Cerebellar nuclear complex (tissue), 1 donor: ENCODE data around the gene RNU5D-1.

Experiments used
- DNase-seq, 2 experiments: peaks; one replicate each; lab custom pipeline; 2025; lab: John Stamatoyannopoulos, UW

Gene RNU5D-1

DNA sequence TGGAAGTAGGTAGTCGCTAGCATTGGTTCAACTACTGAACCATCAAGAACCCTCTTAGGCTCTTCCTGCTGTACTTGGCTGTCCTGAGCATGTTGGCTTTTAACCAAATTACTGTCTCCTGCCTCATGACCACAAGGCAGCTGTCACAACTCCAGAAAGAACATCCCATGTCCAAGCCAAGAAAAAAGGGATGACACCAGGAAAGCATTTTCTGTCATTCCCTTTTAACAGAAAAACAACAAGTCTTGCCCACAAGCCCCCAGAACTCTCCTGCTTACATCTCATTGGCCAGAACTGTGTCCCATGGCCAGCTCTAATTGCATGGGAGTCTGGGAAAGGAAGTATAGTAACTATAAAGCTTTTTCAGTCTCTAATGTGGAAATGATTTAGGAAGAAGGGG is 2.4 kb upstream of the RNU5D-1 start:
- DNase-seq: no peak

DNA sequence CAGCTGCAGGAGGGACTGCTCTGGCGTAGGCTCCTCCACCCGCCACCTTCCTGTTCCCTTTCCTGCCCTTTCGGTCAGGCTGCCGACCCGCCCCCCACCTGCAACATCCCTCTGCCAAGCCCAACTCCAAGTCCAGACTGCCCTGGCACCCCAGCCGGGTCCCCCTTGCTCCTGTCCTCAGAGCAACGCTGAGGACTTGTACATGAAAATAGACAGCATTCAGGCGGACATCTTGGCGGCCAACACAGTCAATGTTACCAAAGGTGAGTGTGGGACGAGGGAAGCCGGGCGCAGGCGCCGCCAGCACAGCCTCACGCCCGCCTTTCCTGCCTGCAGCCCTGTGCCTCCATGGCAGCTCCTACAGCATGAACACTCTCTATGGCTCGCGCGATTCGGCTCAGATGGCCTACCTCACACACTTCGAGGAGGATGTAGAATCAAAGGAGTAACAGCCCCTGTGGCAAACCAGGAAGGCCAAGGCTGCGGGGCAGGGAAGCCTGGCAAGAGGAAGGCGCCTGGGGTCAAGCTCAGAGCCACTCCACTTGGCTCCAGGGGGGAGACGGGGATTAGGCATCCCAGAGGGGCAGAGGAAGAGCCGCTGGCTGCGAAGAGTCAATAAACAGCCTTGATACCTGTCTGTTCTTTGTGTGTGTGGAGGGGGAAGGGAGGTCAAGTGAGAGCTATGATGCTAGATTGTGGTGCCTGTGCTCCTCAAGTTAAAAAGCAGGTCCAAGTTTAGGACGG is 5.8 kb downstream of the RNU5D-1 start:
- no peak for DNase-seq

DNA sequence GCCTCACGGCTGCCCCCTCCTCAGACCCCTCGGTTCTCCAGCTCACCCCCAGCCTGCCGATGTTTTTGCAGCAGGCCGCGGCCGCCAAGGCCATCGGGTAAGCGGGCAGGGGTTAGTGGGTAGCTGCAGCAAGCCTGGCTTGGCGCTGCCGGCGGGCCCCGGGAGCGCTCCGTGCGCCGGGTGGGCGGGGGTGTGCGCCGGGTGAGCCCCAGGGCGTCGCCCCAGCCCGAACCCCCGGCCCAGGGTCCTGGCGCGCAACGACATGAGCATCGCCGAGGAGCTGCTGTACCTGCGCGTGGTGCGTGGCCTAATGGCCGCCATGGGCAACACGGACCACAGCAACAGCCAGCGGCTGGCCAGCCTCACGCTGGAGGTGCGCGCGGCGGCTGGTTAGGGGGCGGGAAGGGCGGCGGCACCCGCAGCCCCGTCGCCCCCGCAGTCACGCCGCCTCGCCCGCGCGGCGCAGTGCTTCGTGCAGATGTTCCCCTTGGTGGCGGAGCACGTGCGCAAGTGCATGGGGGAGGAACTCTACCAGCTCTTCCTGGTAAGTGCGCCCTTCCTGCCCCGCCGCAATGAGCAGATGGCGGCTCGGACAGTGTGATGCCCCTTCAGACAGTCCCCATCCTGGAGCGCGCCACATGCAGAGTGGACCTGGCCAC is 6.5 kb downstream of the RNU5D-1 start:
- no peak for DNase-seq

DNA sequence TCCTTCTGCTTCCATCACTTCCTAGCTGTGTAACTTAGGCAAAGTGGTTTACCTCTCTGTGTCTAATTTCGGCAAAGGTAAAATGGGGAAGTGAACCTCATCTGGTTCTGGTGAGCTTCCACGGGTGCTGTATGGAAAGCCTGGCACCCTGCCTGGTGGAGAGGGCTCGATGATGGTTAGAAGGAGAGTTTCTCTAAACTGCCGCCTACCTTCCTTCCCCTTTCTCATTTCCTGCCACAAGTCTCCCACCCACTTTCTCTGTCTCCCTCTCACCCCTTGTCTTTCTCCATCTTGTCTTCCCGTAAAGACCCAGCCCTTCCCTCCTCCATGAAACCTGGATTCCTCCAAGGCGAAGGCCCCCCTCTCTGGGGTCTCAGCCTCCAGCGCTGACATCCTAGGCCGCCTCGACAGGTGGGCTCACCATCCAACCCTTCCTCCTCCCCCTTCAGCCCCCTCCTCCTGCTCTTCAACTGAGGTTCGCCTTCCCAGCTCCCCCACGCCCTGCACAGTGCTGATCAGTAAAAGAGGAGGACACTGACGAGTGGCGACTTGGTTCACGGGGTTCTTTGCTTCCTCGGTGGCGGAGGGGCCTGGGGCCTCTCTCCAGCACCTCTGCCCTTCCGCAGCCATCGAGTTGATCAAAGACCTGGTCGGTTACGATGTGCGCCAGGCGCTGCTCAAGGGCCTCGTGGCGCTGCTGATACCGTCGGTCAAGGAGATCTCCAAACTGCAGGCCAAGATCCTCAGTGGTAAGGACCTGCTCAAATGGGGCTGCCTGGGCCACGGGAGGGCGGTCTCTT is 7.3 kb downstream of the RNU5D-1 start:
- no peak for DNase-seq

DNA sequence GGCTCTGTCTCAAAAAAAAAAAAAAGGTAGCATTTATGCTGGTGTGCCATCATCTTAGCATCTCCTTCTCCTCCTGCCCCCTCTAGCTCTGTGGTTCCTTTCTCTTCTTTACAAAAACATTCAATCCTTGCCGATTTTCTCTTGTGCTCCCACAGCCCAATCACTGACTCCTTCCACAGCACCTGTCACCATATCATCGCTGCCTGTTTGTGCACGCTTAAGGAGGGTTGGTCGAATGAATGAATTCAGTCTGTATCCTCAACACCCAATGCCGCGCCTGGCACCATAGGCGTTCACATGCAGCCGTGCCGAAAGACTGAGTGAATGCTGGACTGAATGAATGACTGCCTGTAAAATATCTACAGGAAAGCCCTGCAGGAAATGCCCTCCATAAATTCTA is 7.9 kb downstream of the RNU5D-1 start:
- DNase-seq: no peak

DNA sequence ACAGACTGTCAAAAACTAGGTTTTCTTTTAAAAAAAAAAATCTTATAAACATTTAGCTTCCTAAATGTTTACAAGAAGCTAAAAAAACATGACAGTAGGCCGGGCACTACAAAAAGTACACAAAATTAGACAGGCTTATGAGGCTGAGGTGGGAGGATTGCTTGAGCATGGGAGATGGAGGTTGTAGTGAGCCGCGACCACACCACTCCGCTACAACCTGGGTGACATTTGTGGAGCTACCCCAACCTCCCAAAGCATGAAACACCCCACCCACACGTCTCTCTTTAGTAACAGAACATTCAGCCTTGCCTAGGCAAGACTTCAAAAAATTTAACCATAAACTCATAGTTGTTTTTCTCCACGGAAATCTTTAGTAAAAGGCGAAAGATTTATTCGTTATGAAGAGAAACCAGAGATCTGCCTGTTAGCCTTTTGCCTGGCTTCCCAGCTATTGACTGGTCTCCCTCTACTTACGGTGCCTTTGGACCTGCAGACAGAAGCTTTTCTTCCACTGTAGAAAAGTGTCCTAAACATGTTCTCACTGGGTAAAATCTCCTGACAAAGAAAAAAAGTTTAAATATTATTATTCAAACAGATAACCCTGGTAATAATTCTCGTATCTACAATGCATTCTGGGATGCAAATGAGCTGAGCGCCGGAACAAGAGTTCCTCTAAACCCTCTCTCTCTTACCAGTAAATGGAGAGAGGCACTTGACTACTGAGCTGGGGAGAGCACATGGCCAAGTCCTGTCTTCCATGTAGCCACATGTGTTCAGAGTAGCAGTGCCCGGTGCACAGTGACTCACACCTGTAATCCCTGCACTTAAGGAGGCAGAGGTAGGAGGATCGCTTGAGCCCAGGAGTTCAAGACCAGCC is 9.2 kb downstream of the RNU5D-1 start:
- DNase-seq: no peak

DNA sequence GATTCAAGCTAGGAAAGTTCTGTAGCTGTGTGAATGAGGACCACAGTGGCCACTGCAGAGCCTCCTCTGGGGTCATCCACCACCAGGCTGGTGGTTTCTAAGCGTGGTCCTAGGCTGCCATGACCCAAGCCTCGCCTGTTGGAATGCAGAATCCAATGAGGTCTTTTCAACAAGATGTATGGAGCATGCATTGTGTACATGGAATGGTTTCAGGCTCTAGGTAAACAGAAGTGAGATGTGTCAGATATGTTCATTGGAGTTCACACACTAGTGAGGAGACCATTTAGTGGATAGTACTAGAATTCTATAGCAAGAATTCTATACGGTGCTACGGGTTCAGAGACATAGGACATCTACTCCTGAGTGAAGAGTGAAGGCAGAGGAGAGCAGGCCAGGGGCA is 10.7 kb downstream of the RNU5D-1 start:
- DNase-seq: no peak

DNA sequence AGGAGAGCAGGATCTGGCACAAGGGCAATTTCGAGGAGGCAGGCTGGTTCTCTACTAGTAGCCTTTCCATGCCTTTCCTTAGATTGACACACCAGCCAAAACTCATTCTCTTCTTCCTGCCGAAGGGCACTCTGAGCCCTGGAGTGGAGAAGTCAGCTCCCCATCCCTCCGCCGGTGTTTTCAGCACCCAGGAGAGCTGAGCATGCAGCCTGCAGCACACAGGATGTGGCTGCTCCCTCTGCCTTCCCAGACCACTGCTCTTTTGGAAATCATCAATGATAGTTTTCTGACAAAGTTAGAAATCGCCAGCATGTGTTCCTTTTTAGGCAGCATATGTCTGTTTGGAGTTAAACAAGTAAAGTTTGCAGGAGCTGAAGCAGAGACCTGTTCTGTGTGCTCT is 11.7 kb downstream of the RNU5D-1 start:
- no peak for DNase-seq

DNA sequence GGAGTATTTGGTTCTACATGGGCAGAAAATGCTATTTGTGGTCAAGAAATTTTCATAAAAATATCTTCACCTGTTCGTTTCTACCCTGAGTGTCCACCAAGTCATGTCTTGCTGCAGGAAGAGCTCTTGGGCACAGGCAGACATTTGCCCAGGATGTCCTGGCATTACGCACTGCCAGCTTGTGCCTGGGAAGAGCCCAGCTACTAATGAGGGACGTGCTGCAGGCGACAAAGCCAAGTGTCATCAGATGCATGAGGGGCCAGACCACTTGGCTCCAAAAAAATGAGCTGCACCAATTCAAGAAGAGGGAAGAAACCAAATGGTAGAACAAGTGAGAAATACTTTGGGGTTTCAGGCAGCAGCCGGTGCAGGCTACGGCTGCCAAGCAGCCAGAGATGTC is 12.9 kb downstream of the RNU5D-1 start:
- no peak for DNase-seq

DNA sequence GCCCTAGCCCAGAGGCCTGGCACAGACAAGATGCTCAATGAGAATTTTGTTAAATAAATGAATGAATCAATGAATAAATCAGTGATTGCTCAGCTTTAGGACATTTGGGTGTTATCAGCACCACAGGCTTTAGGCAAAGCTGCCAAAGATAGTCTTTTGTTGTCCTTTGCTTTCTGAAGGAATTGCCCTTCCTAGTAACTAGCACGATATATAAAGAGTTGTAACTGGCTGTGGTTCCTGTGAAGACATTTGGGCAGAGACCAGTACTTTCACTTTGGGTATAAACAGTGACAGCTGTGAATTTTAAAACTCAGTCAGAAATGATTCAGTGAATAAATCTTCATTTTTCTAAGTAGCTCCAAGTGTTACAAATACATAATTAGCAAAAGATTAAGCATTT is 13.3 kb downstream of the RNU5D-1 start:
- no peak for DNase-seq

DNA sequence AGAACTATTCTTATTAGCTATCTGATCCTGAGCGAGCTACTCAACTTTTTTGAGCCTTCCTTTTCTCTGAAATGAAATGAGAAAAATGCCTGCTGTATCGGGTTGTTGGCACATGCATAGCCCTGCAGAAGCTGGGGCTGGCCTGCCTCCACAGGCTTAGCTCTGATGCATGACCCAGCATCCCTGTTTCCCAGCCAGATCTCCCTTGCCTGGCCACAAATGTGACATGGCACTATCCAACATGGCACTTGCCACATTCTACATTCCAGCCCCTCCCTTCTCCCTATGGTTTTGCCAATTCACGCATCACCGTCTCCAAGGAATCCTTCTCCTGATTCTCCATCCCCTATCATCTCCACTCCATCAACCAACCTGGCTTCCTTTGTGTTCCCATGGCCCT is 13.8 kb downstream of the RNU5D-1 start:
- no peak for DNase-seq

DNA sequence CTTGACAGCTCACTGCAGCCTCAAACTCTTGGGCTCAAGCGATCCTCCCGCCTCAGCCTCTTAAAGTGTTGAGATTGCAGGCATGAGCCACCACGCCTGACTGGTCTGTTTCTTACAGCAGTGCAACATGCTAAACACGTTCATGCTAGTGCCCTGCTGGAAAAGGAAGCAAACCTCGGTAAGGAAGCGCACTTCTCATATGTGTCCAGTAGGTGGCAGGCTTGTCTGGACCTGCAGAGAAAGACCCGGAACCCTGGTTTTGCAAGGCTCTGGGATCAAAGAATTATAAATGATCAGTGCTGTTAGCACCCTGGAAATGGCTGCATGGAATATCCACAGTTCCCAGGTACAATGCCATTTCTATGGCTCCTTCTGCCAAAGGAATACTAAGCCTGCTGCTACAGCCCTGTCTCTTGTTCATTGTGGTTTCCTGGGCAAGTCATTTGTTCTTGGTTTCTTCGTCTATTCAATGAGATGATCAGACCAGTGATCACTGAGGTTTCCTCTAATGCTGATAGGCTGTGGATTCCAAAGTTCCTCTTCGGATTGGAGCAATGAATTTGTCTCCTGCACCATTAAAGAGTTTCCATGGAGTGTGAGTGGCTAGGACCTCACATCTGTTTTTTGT is 15.9 kb downstream of the RNU5D-1 start:
- peak in 1 of 2 experiments; percentile 29 for DNase-seq

DNA sequence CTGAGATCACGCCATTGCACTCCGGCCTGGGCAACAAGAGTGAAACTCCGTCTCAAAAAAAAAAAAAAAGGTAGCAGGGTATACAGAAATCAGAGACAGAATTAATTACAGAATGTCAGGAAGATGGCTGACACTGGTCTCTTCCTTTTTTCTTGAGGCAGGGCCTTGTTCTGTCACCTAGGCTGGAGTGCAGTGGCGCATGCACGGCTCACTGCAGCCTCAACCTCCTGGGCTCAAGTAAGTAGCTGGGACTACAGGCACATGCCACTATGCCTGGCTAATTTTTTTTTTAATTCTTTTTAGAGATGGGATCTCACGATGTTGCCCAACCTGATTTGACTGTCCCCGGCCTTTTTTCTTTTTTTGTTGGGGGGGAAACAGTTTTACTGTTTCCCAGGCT is 16.4 kb downstream of the RNU5D-1 start:
- DNase-seq: no peak

DNA sequence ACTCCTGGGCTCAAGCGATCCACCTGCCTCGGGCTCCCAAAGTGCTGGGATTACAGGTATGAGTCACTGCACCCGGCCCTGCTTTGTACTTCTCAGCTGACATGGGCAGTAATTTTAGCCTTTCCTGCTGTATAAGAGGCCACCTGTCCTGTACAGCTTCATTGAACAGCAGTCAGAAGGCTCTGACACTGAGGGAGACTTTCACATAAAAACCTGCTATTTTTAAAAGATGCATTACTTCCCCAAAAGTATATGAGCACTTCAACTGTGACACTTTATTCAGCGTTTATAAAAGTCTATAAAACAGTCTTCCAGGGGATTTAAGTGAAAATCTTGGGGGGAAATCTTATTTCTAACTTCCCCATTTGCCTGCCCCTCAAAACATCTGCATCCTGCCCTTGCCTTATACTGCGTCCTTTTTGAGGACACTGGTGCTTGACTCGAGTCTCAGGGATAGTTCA is 17.6 kb downstream of the RNU5D-1 start:
- no peak for DNase-seq

DNA sequence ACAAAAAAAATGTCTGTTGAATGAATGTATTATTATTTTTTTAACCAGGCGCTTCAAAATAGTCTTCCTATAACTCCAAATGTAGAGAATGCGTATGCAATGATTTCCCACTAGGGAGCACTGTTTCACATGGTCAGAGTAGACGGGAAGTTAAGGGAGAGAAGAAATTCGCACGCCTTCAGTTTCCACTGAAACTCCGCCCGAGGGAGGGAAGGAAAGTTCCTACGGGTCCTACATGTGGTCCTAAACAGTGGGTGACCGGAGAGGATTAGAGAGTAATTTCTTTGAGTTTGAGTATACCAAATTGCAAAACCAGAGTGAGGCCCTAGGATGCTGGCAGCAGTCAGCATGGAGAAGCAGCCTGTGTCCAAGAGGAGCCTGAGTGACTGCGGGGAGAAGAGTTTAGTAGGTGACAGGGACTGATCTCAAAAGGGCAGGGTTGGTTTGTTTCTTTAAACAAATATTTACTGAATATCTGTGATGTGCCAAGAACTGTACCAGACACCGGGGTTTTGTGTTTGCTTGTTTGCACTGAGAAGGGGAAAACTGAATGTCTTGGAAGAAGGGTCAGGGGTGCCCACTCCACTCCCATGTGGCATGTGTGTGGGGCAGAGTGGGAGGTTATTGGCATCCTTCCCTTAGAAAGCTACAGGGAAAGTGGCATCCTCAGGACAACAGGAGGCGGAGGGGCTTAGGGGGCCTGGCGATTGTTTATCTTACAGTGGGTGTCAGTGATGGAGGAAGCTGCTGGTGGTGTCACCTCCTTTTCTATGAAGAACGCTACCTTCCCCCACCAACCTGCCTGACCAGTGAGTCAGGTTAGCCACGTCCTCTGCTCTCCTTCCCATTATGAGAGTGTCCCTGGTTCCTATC is 22.8 kb downstream of the RNU5D-1 start:
- no peak for DNase-seq

DNA sequence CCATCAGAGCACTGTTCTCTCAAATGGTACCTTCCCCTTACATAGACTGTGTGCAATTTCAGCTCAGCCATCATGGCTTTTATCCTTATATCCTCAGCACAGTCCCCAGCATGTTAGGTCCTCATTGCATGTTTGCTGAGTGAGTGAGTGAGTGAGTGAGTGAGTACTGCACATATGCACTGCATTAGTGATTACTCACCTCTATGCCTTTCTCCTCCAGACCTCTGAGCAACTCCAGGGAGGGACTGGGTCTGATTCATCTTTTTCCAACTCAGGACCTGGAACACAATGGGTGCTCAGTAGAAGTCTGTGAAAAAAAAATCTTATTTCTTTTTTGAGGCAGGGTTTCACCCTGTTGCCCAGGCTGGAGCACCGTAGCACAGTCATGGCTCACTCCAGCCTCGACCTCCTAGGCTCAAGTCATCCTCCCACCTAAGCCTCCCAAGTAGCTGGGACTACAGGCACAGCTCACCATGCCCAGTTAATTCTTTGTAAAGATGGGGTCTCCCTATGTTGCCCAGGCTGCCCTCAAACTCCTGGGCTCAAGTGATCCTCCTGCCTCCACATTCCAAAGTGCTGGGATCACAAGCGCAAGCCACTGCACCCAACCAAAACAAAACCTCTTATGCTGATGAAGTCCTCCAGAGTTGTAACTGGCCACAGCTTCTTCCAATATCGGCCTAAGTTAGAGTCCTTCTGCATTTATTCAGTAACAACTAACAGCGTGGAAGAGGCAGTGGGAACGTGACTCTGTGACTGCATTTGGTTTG is 23.7 kb downstream of the RNU5D-1 start:
- DNase-seq: no peak

DNA sequence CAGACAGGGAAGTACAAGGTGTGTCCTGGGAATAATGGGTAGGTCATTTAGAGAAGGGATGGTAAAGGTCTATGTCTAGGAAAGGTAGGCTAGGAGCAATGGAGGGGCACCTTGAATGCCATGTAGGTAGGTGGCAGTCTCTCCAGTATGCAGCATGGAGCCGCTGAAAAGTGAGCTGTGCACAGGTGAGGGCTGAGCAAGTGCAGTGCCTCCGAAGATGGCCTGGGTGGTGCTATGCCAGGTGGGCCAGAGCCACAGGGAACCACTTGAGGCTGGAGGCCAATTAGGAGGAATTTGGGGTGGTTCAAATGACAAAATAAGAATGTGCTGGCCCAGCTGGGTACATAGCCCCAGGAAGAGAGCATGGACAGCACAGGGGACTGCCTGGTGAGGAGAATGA is 25.0 kb downstream of the RNU5D-1 start:
- DNase-seq: no peak

DNA sequence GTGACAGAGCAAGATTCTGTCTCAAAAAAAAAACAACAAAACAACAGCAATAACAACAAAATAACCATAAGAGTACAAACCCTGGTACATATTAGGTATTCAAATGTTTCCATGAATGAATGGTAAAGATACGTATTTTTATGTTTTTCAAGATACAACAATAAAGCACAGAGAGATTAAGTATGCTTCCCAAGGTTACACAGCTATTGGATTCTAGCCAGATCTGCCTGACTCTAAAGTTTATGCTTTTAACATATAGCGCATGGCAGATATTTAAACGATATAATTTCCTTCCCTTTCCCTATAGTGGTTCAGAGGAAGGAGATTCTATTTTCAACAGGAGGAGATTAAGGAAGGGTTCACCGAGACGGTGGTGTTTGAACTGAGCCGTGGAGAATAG is 25.5 kb downstream of the RNU5D-1 start:
- no peak for DNase-seq

DNA sequence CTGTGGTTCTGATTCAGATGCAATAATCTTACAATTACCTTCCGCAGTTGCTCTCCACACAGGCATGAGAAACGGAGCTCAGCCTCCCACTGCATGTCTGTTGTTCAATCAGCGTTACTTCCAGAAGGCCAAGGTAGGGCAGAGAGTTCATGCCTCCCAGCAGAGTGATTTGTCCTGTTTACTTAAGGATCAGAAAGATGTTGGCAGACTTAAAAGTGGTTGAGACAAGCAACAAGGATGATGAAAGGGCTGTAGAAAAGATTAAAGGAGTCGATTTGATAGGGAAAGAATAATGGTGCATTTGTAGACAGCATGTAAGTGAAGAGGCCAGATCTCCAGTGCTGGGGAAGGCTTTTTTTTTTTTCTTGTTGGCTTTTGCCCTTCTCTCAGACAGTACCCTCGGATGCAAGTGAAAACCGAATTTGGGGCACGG is 29.8 kb downstream of the RNU5D-1 start:
- no peak for DNase-seq

DNA sequence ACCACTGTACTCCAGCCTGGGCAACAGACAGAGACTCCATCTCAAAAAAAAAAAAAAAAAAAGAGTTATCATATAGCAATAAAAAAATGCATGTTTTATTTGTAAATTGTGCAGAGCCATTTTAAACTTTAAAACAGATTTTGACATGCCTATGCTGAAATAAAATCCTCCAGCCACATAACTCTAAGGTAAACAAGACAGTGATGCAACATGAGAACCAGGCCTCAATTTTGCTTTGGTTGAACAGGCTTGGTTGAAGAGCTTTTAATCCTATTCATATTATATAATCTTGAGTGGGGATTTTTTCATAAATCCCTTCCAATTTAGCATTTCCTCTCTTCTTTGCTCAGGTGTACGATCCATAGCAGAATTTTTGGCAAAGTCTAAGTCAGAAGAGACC is 30.4 kb downstream of the RNU5D-1 start:
- no peak for DNase-seq
